ENCODE measurements around the gene ZMIZ1. TPM values are rescaled to one million over a fixed set of nuclear protein-coding genes. Genes with fewer than 3 reads are reported as not detected.

The ZMIZ1 gene
- polyA plus RNA-seq, 4 donors, result 74.1 to 80.9 (median 77.0) TPM

DNA sequence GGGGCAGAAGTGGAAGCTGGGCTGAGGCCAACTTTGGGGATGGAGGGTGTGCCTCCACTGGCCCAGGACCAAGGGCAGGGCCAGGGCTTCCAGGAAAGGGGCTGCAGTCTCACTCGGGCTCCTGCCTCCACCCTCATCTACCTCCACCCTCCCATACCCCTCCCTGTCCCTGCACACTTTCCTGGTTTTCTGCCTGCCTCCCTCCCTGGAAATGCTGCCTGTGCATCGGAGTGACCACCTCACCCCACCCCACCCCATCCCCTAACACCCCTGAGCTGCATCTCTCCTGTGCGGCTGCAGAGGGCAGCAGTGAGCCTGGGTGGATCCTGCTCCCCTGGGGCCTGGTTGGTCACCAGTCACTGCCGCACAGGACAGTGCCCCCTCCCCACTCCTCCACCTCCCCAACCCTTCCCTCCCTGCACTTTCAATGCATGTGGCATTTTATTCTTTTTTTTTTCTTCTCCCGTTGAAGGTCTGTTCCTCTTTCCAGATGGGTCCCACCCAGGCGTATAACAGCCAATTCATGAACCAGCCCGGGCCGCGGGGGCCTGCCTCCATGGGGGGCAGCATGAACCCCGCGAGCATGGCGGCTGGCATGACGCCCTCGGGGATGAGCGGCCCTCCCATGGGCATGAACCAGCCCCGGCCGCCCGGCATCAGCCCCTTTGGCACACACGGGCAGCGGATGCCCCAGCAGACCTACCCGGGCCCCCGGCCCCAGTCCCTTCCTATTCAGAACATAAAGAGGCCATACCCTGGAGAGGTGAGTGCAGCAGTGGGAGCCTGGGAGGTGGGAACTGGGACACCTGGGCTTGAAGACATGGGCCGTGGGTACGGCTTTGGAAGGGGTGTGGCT lies 224.4 kb downstream of the ZMIZ1 start:
- DNase-seq (ENCODE audit: low read depth in 4 of 4, low spot score in 3 of 4), result no peak

- DNase-seq (ENCODE audit: low read depth in 4 of 4, low spot score in 3 of 4), result no peak
These were observed 225.2 kb downstream of the ZMIZ1 start for GRCh38 chr10:79293841-79294581.

DNA sequence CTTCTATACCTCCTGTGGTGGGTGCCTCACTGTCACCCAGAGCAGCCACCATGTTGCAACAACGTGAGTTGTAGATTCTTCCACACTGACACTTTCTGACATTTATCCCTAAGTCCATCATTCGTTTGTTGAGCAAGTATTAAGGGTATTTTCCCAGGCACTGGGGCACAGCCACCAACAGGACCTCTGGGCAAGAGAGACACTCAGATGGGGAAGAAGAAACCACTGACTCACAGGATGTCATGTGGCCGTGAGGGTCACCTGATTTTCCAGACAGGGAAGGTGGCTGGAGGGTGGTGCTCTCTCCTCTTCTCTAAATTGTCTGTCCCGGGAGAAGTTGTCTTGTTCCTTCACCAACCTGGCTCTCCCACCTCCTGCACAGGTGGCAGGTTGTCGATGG lies 226.8 kb downstream of the ZMIZ1 start:
- DNase-seq (ENCODE audit: low read depth in 4 of 4, low spot score in 3 of 4), result no peak

GRCh38 chr10:79296431-79296830 lies 227.7 kb downstream of the ZMIZ1 start:
- DNase-seq (ENCODE audit: low read depth in 4 of 4, low spot score in 3 of 4), result no peak

- no peak for DNase-seq (ENCODE audit: low read depth in 4 of 4, low spot score in 3 of 4)
These were observed 229.9 kb downstream of the ZMIZ1 start for GRCh38 chr10:79298403-79299244.

DNA sequence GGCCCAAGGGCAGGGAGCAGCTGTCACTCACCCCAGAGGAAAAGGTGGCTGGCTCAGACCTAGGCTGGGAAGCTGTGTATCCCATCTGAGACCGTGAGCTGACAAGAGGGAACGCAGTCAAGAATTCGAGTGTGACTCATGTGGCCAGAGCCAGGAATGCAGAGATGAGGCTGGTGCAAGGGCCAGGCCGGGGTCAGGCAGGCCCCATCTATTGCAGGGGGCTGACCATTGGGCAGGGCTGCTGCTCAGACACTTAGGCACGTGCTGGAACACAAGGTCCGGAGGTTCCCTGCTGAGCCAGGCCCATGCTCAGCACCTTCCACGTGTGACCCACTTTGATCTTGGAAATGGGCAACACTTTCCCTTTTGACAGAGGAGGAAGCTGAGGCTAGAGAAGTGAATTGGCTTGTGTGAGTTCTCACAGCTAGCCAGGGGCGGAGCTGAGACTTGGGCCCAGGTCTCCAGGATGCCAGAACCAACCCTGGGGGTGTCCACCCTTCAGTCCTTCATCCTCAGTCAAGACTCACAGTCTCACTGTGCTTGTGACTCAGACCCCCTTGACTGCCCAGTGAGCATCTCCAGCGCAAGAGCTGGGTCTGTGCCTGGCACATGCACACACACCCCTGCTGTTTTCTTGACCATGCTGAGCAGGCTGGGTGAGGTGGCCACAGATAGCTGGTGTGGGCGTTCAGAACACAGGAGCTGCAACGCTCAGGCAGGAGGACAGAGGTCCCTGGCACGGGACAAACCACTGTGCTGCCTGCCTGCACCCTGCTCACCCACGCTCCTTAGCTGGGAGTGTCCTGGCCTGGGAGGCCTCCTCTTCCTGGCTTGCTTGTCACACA lies 230.9 kb downstream of the ZMIZ1 start:
- no peak for DNase-seq (ENCODE audit: low read depth in 4 of 4, low spot score in 3 of 4)

- no peak for DNase-seq (ENCODE audit: low read depth in 4 of 4, low spot score in 3 of 4)
These were observed 231.9 kb downstream of the ZMIZ1 start for GRCh38 chr10:79300711-79301110.

GRCh38 chr10:79301754-79302530 lies 233.2 kb downstream of the ZMIZ1 start:
- no peak for DNase-seq (ENCODE audit: low read depth in 4 of 4, low spot score in 3 of 4)

GRCh38 chr10:79303631-79304478 lies 235.1 kb downstream of the ZMIZ1 start:
- DNase-seq (ENCODE audit: low read depth in 4 of 4, low spot score in 3 of 4), result no peak

GRCh38 chr10:79304479-79305087 lies 235.8 kb downstream of the ZMIZ1 start:
- no peak for DNase-seq (ENCODE audit: low read depth in 4 of 4, low spot score in 3 of 4)

DNA sequence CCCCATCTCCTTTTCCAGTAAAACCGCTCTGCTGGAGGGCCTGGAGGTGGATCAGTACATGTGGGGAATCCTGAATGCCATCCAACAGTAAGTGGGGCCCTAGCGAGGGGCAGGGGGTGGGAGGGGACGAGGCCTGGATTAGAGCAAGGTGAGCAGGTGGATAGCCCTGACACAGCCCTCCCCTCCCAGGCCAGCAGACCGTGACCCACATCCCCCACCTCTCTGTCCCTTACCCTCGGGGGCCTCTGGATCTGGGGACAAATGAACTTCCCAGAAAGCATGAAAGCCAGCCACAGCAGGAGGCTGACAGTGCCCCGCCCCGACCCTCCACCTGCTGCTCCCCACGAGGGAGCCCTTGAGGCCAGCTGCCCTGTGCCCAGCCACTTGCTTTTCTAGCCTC lies 236.7 kb downstream of the ZMIZ1 start:
- no peak for DNase-seq (ENCODE audit: low read depth in 4 of 4, low spot score in 3 of 4)

DNA sequence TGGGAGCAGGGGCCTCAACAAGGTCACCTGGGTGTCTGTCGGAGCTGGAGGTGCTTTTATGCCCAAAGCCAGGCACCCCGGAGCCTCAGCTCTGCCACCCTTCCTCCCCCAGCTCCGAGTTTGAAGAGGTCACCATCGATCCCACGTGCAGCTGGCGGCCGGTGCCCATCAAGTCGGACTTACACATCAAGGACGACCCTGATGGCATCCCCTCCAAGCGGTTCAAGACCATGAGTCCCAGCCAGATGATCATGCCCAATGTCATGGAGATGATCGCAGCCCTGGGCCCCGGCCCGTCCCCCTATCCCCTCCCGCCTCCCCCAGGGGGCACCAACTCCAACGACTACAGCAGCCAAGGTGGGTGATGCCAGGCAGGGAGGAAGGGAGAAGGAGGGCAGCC lies 237.2 kb downstream of the ZMIZ1 start:
- DNase-seq (ENCODE audit: low read depth in 4 of 4, low spot score in 3 of 4), result no peak

DNA sequence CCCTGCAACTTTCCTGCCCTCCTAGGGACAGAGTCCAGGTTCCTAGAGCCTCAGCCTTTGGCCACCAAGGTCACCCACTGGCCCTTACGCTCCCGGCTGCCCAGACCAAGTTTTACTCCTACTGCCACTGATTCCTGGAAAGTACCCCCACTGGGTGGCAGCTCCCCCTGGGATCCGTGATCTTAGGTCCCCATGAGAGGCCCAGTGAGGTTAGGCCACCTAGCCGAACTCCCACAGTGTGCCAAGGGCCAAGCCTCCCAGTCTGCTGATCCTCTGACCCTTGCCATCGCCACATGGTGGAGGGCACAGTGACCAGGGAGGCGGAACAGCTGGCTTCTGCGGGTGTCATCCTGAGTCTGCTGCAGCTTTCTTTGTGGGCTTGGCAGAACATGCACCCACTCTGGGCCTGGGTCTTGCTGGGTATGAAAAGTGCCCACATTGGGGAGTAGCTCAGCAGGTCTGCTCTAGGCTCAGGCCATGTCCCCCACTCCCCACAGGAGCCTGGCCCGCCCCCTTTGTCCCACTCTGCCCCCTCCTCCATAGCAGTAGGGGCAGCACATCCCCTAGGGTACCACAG lies 238.0 kb downstream of the ZMIZ1 start:
- no peak for DNase-seq (ENCODE audit: low read depth in 4 of 4, low spot score in 3 of 4)

DNA sequence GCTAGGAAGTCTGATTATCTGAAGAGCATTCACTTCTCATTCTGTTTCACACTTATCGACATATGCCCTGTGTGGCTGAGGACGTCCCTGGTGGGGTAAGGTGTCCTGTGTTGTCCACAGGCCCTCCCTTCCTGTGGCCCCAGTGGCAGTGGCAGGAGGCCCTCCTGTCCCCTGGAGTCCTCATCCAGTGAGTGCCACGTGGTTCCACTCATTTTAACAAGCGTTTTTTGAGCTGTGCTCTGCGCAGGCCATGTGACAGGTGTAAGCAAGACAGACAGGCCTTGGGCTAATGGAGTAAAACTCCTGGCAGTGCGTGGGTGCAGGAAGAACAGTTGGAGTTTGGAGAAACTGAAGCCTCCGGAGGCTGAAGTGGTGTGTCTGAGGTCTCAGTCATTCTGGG lies 239.2 kb downstream of the ZMIZ1 start:
- no peak for DNase-seq (ENCODE audit: low read depth in 4 of 4, low spot score in 3 of 4)

DNA sequence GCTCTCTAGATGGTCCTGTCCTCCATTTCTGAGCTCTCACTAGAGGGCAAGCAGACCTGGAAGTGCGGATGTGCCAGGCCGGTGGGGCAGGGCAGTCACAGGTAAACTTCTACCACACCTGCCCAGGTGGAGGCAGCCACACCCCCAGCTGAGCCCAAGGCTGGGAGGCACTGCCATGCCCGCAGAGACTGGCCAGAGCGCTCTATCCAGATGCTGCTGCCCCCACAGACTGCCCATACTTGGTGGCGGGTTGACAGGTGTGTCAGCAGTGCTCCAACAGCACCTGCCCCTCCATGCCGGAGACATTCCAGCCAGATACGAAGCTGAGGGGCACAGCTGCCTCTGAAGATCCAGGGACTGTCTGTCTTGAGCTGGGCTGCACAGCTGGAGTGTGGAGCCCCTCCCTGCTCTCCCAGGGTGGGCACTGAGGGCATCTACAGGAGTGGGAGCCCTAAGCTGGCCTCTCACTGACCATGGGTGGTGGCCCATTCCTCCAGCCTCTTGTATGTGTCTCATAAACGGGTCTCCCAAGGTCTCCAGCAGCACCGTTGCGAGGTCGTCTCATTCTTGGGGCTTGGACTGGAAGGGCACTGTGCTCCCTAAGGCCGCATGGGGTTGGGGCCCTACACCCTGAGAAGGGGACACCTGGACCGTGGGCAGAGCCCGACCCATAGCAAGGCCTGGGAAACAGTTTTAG lies 240.4 kb downstream of the ZMIZ1 start:
- no peak for DNase-seq (ENCODE audit: low read depth in 4 of 4, low spot score in 3 of 4)

GRCh38 chr10:79310200-79310865 lies 241.6 kb downstream of the ZMIZ1 start:
- no peak for DNase-seq (ENCODE audit: low read depth in 4 of 4, low spot score in 3 of 4)

Data from right renal pelvis (tissue), 4 donors.